GM12878 (cell line): ENCODE data around the gene ZSCAN10. TPM values are rescaled to one million over a fixed set of nuclear protein-coding genes. Genes with fewer than 3 reads are reported as not detected.

ENCODE experiments used
- ATAC-seq: fragments of 200-7000 bp; cut with Tn5 transposase; 3 replicates; pipeline ENCODE4 v1.9.1; 2020; ENCODE audit warnings: mild to moderate bottlenecking, moderate library complexity
- BruUV-seq: library from RNA; stranded (reverse); fragments of 400-500 nt; replicated peaks from 2 replicates; lab custom pipeline; 2021; lab: Mats Ljungman, UMichigan
- CTCF ChIA-PET: fragments of 300-600 bp; sonication (Branson Sonifier 250); formaldehyde crosslinking; extraction: SDS; loops from one replicate; lab custom pipeline; 2021; ENCODE audit warnings: inconsistent platforms; lab: Yijun Ruan, JAX
- POLR2A ChIA-PET: fragments of 350-600 bp; formaldehyde crosslinking; extraction: SDS; loops from one replicate; lab custom pipeline; 2021; ENCODE audit warnings: inconsistent platforms; lab: Charles Lee
- RAD21 ChIA-PET: fragments of 300-600 bp; sonication (Branson Sonifier 250); formaldehyde crosslinking; loops from one replicate; lab custom pipeline; 2023; ENCODE audit warnings: antibody characterized with exemption; ENCODE audit not compliant: unreplicated experiment; lab: Charles Lee
- SMC1A ChIA-PET: fragments of 300-600 bp; sonication (Branson Sonifier 250); formaldehyde crosslinking; loops from one replicate; lab custom pipeline; 2023; ENCODE audit not compliant: unreplicated experiment, uncharacterized antibody; lab: Charles Lee
- DNase-seq: peaks from one replicate; pipeline ENCODE4 v3.0.0-alpha.2; 2011; ENCODE audit warnings: low read depth, low spot score
- FAIRE-seq: peaks from 3 replicates; lab custom pipeline; 2011; peaks lifted over from hg19 to GRCh38; lab: Jason Lieb, UNC
- H2AFZ ChIP-seq: 2 replicates; pipeline ENCODE4 v1.6.0; 2011; ENCODE audit warnings: low read depth, low read length, control low read depth; ENCODE audit not compliant: control insufficient read depth
- H3K27ac ChIP-seq: 2 replicates; pipeline ENCODE4 v1.5.1; 2011; ENCODE audit warnings: control low read depth; ENCODE audit not compliant: control insufficient read depth, insufficient read depth
- H3K27me3 ChIP-seq, 2 experiments: replicated peaks in 1 of 2; 2 replicates each; pipeline versions ENCODE4 v1.6.0 to v1.6.1; 2011; ENCODE audit warnings: low read length in 1 of 2; ENCODE audit not compliant: control insufficient read depth in 2 of 2, insufficient read depth in 2 of 2
- H3K36me3 ChIP-seq, 2 experiments: 2 replicates each; pipeline ENCODE4 v1.5.1; 2011; ENCODE audit warnings: low read length in 1 of 2; ENCODE audit not compliant: control insufficient read depth in 2 of 2, insufficient read depth in 2 of 2
- H3K4me1 ChIP-seq: 2 replicates; pipeline ENCODE4 v1.6.1; 2011; ENCODE audit warnings: mild to moderate bottlenecking, low read length, moderate library complexity, mixed read lengths; ENCODE audit not compliant: control insufficient read depth, insufficient read depth
- H3K4me2 ChIP-seq: 2 replicates; pipeline ENCODE4 v1.6.0; 2011; ENCODE audit warnings: control low read depth; ENCODE audit not compliant: control insufficient read depth, insufficient read depth
- H3K4me3 ChIP-seq: fragments of 200-600 bp; sonication (generic); 2 replicates; pipeline ENCODE4 v1.5.1; 2016
- H3K79me2 ChIP-seq: 2 replicates; pipeline ENCODE4 v1.6.0; 2011; ENCODE audit warnings: low read length; ENCODE audit not compliant: control insufficient read depth, insufficient read depth
- H3K9ac ChIP-seq: 2 replicates; pipeline ENCODE4 v1.8.0; 2011; ENCODE audit warnings: low read length, control low read depth, mixed read lengths; ENCODE audit not compliant: control insufficient read depth, insufficient read depth
- H3K9me3 ChIP-seq: replicated peaks from 3 replicates; pipeline ENCODE4 v1.5.1; 2011; ENCODE audit warnings: mild to moderate bottlenecking, low read length; ENCODE audit not compliant: control insufficient read depth, insufficient read depth
- H4K20me1 ChIP-seq: 2 replicates; pipeline ENCODE4 v1.6.0; 2011; ENCODE audit not compliant: control insufficient read depth, insufficient read depth
- CBX5 ChIP-seq: sonication (generic); IDR thresholded peaks from 2 replicates; pipeline ENCODE4 v1.6.1; 2016; ENCODE audit warnings: low read depth, moderate library complexity, mild to moderate bottlenecking, inconsistent platforms
- E4F1 ChIP-seq: fragments of 450-650 bp; IDR thresholded peaks from 2 replicates; pipeline ENCODE4 v1.6.1; 2018; ENCODE audit warnings: borderline replicate concordance, mild to moderate bottlenecking; ENCODE audit not compliant: partially characterized antibody
- NRF1 ChIP-seq: conservative IDR thresholded peaks from 2 replicates; pipeline ENCODE4 v1.6.1; 2011; ENCODE audit warnings: mild to moderate bottlenecking, low read depth, low read length, improper control_type of control experiment
- PBX3 ChIP-seq: IDR thresholded peaks from 2 replicates; pipeline ENCODE4 v1.6.1; 2011; ENCODE audit warnings: mild to moderate bottlenecking, low read depth, low read length, moderate library complexity; ENCODE audit not compliant: insufficient replicate concordance
- RELA ChIP-seq: fragments of 450-650 bp; IDR thresholded peaks from 2 replicates; pipeline ENCODE4 v1.8.0; 2014; ENCODE audit warnings: borderline replicate concordance; ENCODE audit not compliant: partially characterized antibody
- SUZ12 ChIP-seq: fragments of 200-600 bp; sonication (generic); IDR thresholded peaks from one replicate; pipeline ENCODE4 v1.6.1; 2018; ENCODE audit warnings: antibody characterized with exemption, mild to moderate bottlenecking; ENCODE audit not compliant: unreplicated experiment
- TBL1XR1 ChIP-seq: IDR thresholded peaks from 2 replicates; pipeline ENCODE4 v1.6.1; 2012; ENCODE audit warnings: low read depth, low read length, improper control_type of control experiment
- WGBS: methylation state at CpG from one replicate; pipeline ENCODE4 v1.1.6; 2016; ENCODE audit warnings: low lambda C conversion rate; ENCODE audit not compliant: insufficient replicate concordance, insufficient coverage; ENCODE audit errors: missing lambda C conversion rate; 5-methylcytosine and 5-hydroxymethylcytosine counted together
- in situ Hi-C: fragments of 300-500 bp; cut with MboI; formaldehyde crosslinking; loops from 9 replicates; pipeline ENCODE4 v1.14.3; 2018; ENCODE audit warnings: mixed read lengths
- intact Hi-C: fragments of 100-400 bp; cut with micrococcal nuclease; formaldehyde crosslinking; loops from one replicate; pipeline ENCODE4 v1.14.2; 2022; ENCODE audit not compliant: unreplicated experiment
- polyA plus RNA-seq, 11 experiments: library from polyadenylated mRNA; depleted of rRNA in 4 of 11; unstranded in 6 of 11; stranded (reverse) in 5 of 11; fragments of >200 nt; fragmentation: Nextera tagmentation in 4 of 11; fragmentation: Illumina TruSeq in 1 of 11; extraction: Ambion mirVana in 4 of 11; extraction: Trizol in 1 of 11; gene quantifications; 1 replicate in 1 of 11; 2 replicates in 10 of 11; pipeline versions ENCODE4 v1.2.1 to v1.2.3, GENCODE V29; 2011 to 2016; ENCODE audit warnings: inconsistent platforms in 2 of 11, missing spikeins in 2 of 11, low read depth in 1 of 11
- total RNA-seq, 4 experiments: library from RNA; depleted of rRNA in 3 of 4; stranded (reverse); fragments of >200 nt in 3 of 4; fragmentation: Illumina TruSeq in 1 of 4; extraction: Trizol in 1 of 4; gene quantifications; 2 replicates each; pipeline versions ENCODE4 v1.2.1 to v1.2.3, GENCODE V29; 2013 to 2021
- TF ChIP-seq, protein P1 (sequence below): fragments of 450-650 bp; IDR thresholded peaks from 2 replicates; pipeline ENCODE4 v1.6.1; 2016; ENCODE audit warnings: mild to moderate bottlenecking, moderate library complexity, borderline replicate concordance

Gene ZSCAN10
- total and polyA plus RNA-seq, 10 of the 15 experiments (the other 5 are each of a cell fraction or from before 2014, with no cell fraction given), result 0.06 to 0.33 TPM; not detected in 8

DNA sequence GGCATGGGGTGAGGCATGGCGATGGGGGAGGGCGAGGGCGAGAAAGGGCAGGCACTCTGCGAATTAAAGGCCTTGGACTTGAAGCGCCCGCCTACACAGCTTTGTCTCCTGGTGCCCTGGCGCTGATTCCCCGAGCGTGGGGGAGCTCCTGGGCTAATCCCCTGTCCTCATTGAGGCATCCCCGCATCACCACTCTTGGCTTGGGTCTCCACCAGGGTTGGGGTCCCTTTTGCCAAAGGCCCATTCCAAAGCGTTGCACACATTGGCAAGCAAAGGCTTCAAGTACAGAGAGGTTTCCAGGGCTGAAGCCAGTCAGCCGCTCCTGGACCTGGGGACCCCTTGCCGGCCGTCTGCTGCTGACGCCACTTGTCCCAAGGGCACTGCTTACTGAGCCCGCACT lies 21.3 kb upstream of the ZSCAN10 start:
- FAIRE-seq, result no peak
- ChIA-PET POLR2A (interaction anchor here (0.7 to 1.4 kb wide), 2 partner anchors 9 to 54 kb away, joined by 3 read pairs; no protein-coding TSS in a partner anchor), CTCF (interaction anchor here (1.7 kb wide), 1 partner anchor 9 kb away, joined by 10 read pairs; no protein-coding TSS in a partner anchor)

More for the DNA sequence above, 21.3 kb upstream of the ZSCAN10 start:
- Histone ChIP-seq H4K20me1 (no peaks in the 10 kb centered on the region), H2AFZ (no peak overlapping the region), H3K27ac (no peak overlapping the region), H3K9ac (no peak overlapping the region), H3K27me3 (no peaks in the 10 kb centered on the region), H3K4me2 (no peak overlapping the region), H3K36me3 (no peaks in the 10 kb centered on the region), H3K4me1 (peaks cover 10% of the 10 kb centered on the region), H3K79me2 (no peaks in the 10 kb centered on the region), H3K9me3 (no peaks in the 10 kb centered on the region), H3K4me3 (no peak overlapping the region)
- no peak for TF ChIP-seq E4F1
- no peak for TF ChIP-seq SUZ12
- TF ChIP-seq NRF1, result no peak
- no peak for TF ChIP-seq CBX5
- TF ChIP-seq, protein P1, sequence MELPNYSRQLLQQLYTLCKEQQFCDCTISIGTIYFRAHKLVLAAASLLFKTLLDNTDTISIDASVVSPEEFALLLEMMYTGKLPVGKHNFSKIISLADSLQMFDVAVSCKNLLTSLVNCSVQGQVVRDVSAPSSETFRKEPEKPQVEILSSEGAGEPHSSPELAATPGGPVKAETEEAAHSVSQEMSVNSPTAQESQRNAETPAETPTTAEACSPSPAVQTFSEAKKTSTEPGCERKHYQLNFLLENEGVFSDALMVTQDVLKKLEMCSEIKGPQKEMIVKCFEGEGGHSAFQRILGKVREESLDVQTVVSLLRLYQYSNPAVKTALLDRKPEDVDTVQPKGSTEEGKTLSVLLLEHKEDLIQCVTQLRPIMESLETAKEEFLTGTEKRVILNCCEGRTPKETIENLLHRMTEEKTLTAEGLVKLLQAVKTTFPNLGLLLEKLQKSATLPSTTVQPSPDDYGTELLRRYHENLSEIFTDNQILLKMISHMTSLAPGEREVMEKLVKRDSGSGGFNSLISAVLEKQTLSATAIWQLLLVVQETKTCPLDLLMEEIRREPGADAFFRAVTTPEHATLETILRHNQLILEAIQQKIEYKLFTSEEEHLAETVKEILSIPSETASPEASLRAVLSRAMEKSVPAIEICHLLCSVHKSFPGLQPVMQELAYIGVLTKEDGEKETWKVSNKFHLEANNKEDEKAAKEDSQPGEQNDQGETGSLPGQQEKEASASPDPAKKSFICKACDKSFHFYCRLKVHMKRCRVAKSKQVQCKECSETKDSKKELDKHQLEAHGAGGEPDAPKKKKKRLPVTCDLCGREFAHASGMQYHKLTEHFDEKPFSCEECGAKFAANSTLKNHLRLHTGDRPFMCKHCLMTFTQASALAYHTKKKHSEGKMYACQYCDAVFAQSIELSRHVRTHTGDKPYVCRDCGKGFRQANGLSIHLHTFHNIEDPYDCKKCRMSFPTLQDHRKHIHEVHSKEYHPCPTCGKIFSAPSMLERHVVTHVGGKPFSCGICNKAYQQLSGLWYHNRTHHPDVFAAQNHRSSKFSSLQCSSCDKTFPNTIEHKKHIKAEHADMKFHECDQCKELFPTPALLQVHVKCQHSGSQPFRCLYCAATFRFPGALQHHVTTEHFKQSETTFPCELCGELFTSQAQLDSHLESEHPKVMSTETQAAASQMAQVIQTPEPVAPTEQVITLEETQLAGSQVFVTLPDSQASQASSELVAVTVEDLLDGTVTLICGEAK, result no peak
- no peak for TF ChIP-seq TBL1XR1
- no peak for TF ChIP-seq RELA
- TF ChIP-seq PBX3, result no peak
- RAD21 ChIA-PET, result no interaction called here
- SMC1A ChIA-PET, result no interaction called here
- 61% methylated on average over 16 of the region's 16 CpGs for WGBS
- no peak for ATAC-seq
- DNase-seq, result no peak
- in situ Hi-C loops (no loop called here), intact Hi-C loops (no loop called here)
- BruUV-seq, result no TSS peak
